Naive B cell (primary cell): ENCODE measurements around the gene PINLYP. TPM values are rescaled to one million over a fixed set of nuclear protein-coding genes. Genes with fewer than 3 reads are reported as not detected.

Source experiments
- ATAC-seq, 2 donors: fragments of 150-1000 bp; cut with Tn5 transposase; 2 replicates each; pipeline ENCODE4 v1.10.0; 2021; ENCODE audit warnings: low read depth in 2 of 2, mild to moderate bottlenecking in 2 of 2, moderate library complexity in 2 of 2
- DNase-seq: peaks from one replicate; pipeline ENCODE4 v3.0.0; 2022
- H3K27ac Mint-ChIP-seq, 6 donors: one replicate each; pipeline ENCODE4 v1.8.0; 2020 to 2022; ENCODE audit warnings: mild to moderate bottlenecking in 6 of 6, mixed read lengths in 6 of 6, moderate library complexity in 5 of 6, inconsistent platforms in 2 of 6
- H3K27me3 Mint-ChIP-seq, 3 donors: one replicate each; pipeline ENCODE4 v1.8.0; 2021 to 2022; ENCODE audit warnings: mixed read lengths in 3 of 3, mild to moderate bottlenecking in 1 of 3
- H3K36me3 Mint-ChIP-seq, 2 donors: one replicate each; pipeline ENCODE4 v1.8.0; 2020 to 2022; ENCODE audit warnings: mixed read lengths in 2 of 2, inconsistent platforms in 1 of 2, mild to moderate bottlenecking in 1 of 2
- H3K4me1 Mint-ChIP-seq, 3 donors: one replicate each; pipeline ENCODE4 v1.8.0; 2020 to 2022; ENCODE audit warnings: mixed read lengths in 3 of 3, inconsistent platforms in 1 of 3, mild to moderate bottlenecking in 1 of 3, moderate library complexity in 1 of 3
- H3K4me3 Mint-ChIP-seq, 8 donors: one replicate each; pipeline ENCODE4 v1.8.0; 2020 to 2022; ENCODE audit warnings: mild to moderate bottlenecking in 8 of 8, mixed read lengths in 8 of 8, moderate library complexity in 8 of 8, inconsistent platforms in 2 of 8
- H3K9me3 Mint-ChIP-seq, 7 donors: one replicate each; pipeline ENCODE4 v1.8.0; 2020 to 2022; ENCODE audit warnings: mixed read lengths in 7 of 7, mild to moderate bottlenecking in 5 of 7, inconsistent platforms in 2 of 7, moderate library complexity in 1 of 7
- polyA plus RNA-seq, 6 donors: library from polyadenylated mRNA; unstranded; fragments of 300-500 nt; fragmentation: Illumina TruSeq; gene quantifications; one replicate each; pipeline ENCODE4 v1.2.3, GENCODE V29; 2021; ENCODE audit warnings: low read depth in 6 of 6

PINLYP gene
- polyA plus RNA-seq, 6 donors from 2014 or later = 1.1 to 2.6 (median 2.0) TPM; not detected in 1

DNA sequence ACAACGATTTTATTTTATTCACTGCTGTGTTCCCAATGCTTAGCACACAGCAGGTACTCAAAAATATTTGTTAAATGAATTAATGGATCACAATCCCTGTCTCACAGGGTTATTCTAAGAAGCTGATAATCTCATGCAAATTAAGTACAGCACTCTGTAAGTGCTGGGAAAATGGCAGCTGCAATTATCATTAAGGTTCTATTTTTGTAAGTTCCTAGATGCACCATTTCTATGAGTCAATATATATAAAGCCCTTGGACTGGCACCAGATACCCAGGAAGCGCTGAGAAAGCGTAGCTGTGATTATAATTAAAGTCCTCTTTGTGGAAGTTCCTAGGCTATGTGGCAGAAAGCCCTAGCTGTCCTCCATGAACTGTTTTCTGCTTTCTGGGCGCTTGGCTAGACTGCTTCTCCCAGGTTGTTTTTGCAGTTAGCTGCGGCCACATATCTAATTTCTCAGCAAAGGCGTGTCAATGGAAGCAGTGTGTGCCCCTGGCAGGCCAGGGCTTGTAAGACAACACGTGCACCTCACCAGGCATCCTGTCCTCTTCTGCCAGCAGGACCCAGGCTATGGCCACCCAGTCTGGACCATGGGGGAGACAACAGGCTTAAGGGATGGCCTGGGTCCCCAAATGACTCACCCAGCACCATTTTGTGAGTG lies 31.1 kb downstream of the PINLYP start:
- DNase-seq = no peak
- H3K4me3 Mint-ChIP-seq = peak overlapping the region in 3 of 8 donors; percentile 3 to 64 (median 50)
- no peak overlapping the region for H3K27ac Mint-ChIP-seq
- H3K36me3 Mint-ChIP-seq = peaks cover 0 to under 1% of the 10 kb centered on the region in 2 donors
- H3K4me1 Mint-ChIP-seq = peaks cover 29 to 34% (median 30%) of the 10 kb centered on the region in 3 donors
- no peaks in the 10 kb centered on the region for H3K9me3 Mint-ChIP-seq
- no peaks in the 10 kb centered on the region for H3K27me3 Mint-ChIP-seq
- ATAC-seq = no peak

DNA sequence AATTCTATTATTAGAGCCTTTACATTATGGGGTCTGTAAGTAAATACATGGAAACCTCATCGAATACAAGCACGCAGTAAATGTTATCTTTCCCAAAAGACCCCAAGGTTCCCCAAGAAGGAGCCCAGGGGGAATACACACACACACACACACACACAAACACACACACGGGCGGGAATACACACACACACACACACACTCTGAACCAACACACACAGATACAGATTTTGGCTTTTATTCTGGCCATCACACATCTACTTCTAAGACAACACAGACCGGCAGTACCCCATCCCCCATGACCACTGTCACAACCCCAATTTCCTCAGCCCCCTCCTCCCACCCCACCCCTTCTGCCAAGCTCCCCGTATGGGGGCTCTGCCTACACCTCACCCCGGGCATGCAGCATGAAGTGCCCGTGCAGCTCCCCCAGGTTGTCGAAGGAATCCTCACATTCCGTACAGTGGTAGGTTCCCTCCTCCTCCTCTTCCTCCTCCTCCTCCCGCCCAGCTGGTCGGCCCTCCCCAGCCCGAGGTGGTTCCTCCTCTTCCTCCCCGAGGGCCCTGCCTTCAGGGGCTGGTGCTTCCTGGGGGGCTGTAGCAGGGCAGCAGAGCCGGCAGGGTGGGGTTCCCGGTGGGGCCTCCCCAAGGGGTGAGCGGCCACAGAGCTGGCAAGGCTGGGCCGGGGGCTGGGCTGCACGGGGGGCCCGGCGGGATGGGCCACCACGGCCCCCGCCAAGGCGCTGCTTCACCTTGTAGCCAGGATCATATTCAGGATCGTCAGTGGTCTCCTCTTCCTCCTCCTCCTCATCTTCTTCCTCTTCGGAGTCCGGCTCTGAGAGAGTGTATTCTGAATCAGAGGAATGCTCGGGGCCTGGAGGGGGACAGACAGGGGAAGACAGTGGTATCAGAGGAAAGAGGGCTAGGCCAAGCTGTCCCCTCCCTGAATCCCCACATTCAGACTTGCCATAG lies 31.9 kb downstream of the PINLYP start:
- Mint-ChIP-seq H3K36me3 (peaks cover 0 to 9% of the 10 kb centered on the region in 2 donors), H3K4me3 (peak overlapping the region in 4 of 8 donors; percentile 39 to 82 (median 69)), H3K27me3 (no peaks in the 10 kb centered on the region), H3K4me1 (peaks cover 33 to 36% (median 34%) of the 10 kb centered on the region in 3 donors), H3K9me3 (no peaks in the 10 kb centered on the region), H3K27ac (peak overlapping the region in 4 of 6 donors; percentile 24 to 79 (median 67))
- ATAC-seq (no peak), DNase-seq (no peak)

DNA sequence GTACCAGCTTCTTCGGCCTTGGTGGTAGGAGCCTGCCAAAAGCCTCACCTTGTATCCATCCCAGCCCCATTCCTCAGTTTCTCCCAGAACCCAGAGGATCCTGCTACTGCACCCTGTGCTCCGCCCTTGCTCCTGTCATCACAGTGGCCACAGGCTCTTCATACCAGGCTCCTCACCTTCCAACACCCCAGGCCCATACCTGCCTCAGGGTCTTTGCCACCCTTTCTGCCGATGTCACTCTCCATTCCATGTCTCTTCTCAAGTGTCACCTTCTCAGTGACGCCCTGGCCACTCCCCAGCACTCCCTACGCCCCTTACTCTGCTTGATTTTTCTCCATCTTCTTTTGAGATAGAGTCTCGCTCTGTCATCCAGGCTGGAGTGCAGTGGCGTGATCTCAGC lies 34.3 kb downstream of the PINLYP start:
- no peak overlapping the region for H3K4me3 Mint-ChIP-seq
- H3K27ac Mint-ChIP-seq = no peak overlapping the region
- DNase-seq (no peak), ATAC-seq (no peak)
- peaks cover 12 to 15% of the 10 kb centered on the region in 2 donors for H3K36me3 Mint-ChIP-seq
- H3K9me3 Mint-ChIP-seq = no peaks in the 10 kb centered on the region
- H3K27me3 Mint-ChIP-seq = no peaks in the 10 kb centered on the region
- H3K4me1 Mint-ChIP-seq = peaks cover 28 to 39% (median 28%) of the 10 kb centered on the region in 3 donors

DNA sequence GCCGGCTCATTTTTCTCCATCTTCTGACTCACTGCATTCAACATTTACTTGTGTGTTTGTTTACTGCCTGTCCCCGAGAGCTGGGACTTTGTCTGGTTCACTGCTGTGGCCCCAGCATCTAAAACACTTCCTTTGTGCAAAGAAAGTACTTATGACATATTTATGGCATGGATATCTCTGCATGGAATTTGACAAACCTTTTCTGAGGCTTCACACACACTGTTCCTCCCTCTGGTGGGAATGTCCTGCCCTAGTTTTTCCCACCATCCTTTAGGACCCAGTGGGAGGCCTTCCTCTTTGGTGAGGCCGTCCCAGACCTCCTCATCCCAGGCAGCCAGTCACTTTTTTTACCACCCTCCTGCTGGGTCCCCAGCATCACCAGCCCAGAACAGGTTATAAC lies 34.9 kb downstream of the PINLYP start:
- Mint-ChIP-seq H3K36me3 (peaks cover 12 to 15% of the 10 kb centered on the region in 2 donors), H3K9me3 (no peaks in the 10 kb centered on the region), H3K4me3 (no peak overlapping the region), H3K27me3 (no peaks in the 10 kb centered on the region), H3K4me1 (peaks cover 28 to 37% (median 29%) of the 10 kb centered on the region in 3 donors), H3K27ac (peak overlapping the region in 3 of 6 donors; percentile 37 to 51 (median 51))
- no peak for ATAC-seq
- DNase-seq = no peak

DNA sequence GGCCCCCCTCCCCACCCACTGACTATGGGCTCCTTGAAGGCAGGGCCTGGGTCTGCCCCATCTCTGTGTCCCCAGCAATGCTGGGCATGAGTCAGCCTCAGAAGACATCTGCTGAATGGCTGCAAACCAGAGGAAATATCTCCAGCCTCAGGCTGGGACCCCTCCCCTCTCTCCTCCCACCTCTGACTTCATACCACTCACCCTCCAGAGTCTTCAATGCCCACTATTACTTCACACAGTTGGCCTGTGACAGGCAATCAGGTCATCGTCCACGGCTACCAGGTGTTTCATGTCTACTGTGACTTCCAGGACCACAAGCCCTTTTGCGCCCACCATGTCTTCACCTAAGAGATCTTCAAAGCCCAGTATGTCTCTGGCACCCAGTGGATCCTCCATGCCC lies 36.2 kb downstream of the PINLYP start, which contains the start of gene SRRM5:
Gene SRRM5, plus strand, starts transcription at position 301 of the 400 bp plus-strand sequence. Its CDS starts 34 bp downstream, at position 335.
- H3K27ac Mint-ChIP-seq = peak within 1 kb of the TSS in 4 of 6 donors; percentile 61 to 78 (median 64)
- peaks cover 22 to 39% (median 31%) of the 10 kb centered on the region in 3 donors for H3K4me1 Mint-ChIP-seq
- no peaks in the 10 kb centered on the region for H3K9me3 Mint-ChIP-seq

DNA sequence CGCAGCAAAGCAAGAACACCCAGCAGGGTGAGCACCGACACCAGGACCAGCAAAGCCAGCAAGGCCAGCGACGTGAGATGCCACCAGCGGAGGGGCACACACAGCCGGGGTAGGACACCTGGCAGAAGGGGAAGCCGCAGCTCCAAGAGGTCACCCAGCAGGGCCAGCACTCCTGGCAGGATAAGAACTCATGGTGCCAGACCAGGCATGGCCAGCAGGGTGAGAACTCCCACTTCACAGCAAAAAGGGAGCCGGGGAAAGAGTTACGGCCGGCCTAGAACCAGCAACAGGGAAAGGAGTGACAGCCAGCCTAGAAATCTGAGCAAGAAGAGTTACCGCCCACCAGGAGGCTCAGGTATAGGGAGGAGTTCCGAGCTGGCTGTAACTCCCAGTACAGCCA lies 36.8 kb downstream of the PINLYP start:
- ATAC-seq (no peak), DNase-seq (no peak)
- no peaks in the 10 kb centered on the region for H3K27me3 Mint-ChIP-seq
- H3K4me3 Mint-ChIP-seq = peak overlapping the region in 1 of 8 donors; percentile 53
- no peaks in the 10 kb centered on the region for H3K9me3 Mint-ChIP-seq
- no peak overlapping the region for H3K27ac Mint-ChIP-seq
- H3K4me1 Mint-ChIP-seq = peaks cover 21 to 34% (median 26%) of the 10 kb centered on the region in 3 donors
- peaks cover 12 to 15% of the 10 kb centered on the region in 2 donors for H3K36me3 Mint-ChIP-seq

More for the DNA sequence above, 36.2 kb downstream of the PINLYP start, which contains the start of gene SRRM5:
- ATAC-seq (no peak), DNase-seq (no peak)
- Mint-ChIP-seq H3K4me3 (peak within 1 kb of the TSS in 1 of 8 donors; percentile 53), H3K36me3 (peaks cover 12 to 15% of the 10 kb centered on the region in 2 donors), H3K27me3 (no peaks in the 10 kb centered on the region)

DNA sequence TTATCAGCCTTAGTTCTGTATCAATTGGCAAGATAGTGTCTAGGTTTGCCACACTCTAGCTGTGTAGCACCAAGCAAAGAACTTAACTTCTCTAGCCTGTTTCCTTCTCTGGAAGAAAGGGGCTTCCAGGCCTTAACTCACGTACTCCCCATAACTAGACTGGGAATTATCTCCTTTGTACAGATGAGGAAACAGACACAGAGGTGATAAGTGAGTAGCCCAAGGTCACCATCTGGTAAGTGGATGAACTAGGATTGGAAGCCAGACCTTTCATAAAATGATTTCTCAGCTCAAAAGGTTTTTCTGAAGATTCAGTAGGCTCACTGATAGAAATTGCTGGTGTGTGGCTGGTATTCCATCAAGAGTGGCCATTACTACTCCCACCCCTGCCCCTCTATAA lies 40.7 kb downstream of the PINLYP start:
- Mint-ChIP-seq H3K36me3 (peaks cover 12 to 15% of the 10 kb centered on the region in 2 donors), H3K27ac (no peak overlapping the region), H3K27me3 (no peaks in the 10 kb centered on the region), H3K9me3 (no peaks in the 10 kb centered on the region), H3K4me1 (peaks cover 25 to 49% (median 37%) of the 10 kb centered on the region in 3 donors), H3K4me3 (peak overlapping the region in 1 of 8 donors; percentile 64)
- ATAC-seq (no peak), DNase-seq (no peak)

DNA sequence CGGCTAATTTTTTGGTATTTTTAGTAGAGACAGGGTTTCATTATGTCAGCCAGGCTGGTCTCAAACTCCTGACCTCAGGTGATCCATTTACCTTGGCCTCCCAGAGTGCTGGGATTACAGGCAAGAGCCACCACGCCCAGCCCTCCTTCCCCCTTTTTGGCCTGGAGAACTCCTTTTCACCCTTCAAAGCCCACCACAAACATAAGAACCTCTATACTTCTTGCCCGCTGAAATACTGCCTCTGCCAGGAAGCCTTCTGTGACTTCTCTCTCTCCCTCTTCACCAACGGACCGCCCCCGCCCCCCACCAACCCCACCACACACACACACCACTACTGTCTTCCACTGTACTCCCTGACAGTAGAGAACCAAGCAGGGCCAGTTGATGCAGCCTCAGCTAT lies 41.4 kb downstream of the PINLYP start:
- H3K27ac Mint-ChIP-seq = peak overlapping the region in 1 of 6 donors; percentile 37
- H3K4me3 Mint-ChIP-seq = peak overlapping the region in 2 of 8 donors; percentile 33 to 64
- no peaks in the 10 kb centered on the region for H3K27me3 Mint-ChIP-seq
- H3K4me1 Mint-ChIP-seq = peaks cover 24 to 47% (median 41%) of the 10 kb centered on the region in 3 donors
- no peaks in the 10 kb centered on the region for H3K9me3 Mint-ChIP-seq
- H3K36me3 Mint-ChIP-seq = peaks cover 12% of the 10 kb centered on the region in 2 donors
- ATAC-seq = no peak
- no peak for DNase-seq

DNA sequence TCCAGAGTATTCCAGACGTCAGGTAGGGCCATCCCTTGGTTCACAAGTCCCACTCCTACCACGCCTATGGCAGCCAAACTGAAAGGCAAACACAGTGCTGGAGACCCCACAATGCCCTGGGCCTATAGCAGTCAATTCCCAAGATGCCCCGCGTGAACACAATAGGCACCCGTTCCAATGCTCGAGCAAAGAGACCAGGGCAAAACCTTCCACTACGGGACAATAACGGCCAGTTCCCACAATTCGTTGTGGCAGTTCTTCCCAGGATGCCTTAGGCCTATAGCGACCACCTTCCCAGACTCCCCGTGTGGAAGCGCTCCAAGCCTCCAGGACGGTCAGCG lies 43.3 kb downstream of the PINLYP start:
- peaks cover 23 to 41% (median 35%) of the 10 kb centered on the region in 3 donors for H3K4me1 Mint-ChIP-seq
- ATAC-seq (peak; percentile 30 to 31), DNase-seq (no peak)
- no peaks in the 10 kb centered on the region for H3K27me3 Mint-ChIP-seq
- H3K36me3 Mint-ChIP-seq = no peaks in the 10 kb centered on the region
- peak overlapping the region; percentile 96 to 99 (median 97) for H3K4me3 Mint-ChIP-seq
- H3K27ac Mint-ChIP-seq = peak overlapping the region in 5 of 6 donors; percentile 89 to 98 (median 90)
- H3K9me3 Mint-ChIP-seq = peaks cover 0 to 1% (median 0%) of the 10 kb centered on the region in 7 donors

DNA sequence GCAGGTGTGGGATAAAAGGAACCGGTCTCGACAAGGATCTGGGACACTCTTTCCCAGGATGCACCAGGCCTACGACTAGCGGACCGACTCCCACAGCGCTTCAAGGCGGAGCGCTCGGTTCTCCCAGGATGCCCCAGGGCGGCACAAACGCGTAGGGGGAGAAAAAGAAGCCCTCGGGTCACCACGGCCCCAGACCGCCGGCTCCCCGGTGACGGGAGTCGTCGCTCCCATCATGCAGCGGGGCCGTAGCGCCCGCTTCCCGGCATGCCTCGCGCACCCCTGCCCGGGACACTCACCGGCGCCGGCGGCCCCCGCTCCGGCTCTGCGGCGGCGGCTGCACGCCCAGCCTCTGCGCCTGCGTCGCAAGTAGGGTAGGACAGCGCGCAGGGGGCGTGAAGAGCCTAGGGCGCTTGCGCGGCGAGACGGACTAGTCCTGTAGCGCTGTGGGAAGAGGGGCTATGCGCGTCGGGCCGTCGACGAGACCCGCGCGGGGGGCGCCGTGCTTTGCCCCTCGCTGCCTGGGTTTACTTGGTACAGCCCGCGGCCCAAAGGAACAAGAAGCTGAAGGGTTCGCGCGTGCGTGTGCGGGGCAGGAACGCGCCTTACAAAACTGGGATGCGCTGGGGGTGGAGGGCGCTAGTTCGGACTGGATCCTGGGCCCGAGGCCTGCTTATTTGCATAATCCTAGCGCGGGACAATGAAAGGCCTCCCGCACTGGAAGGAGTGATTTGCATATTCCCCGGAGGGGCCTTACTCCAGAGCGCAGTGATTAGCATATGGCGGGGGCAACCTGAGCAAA lies 43.9 kb downstream of the PINLYP start, which contains the start of gene ZNF428:
Gene ZNF428, minus strand, starts transcription at position 368 of the 799 bp plus-strand sequence. CDS start 5,325 bp downstream, outside the sequence.
- Mint-ChIP-seq H3K9me3 (peaks cover 0 to 2% (median 0%) of the 10 kb centered on the region in 7 donors), H3K4me3 (peak within 1 kb of the TSS; percentile 96 to 99 (median 97)), H3K27me3 (no peaks in the 10 kb centered on the region), H3K36me3 (no peaks in the 10 kb centered on the region), H3K27ac (peak within 1 kb of the TSS; percentile 89 to 98 (median 96)), H3K4me1 (peaks cover 28 to 42% (median 36%) of the 10 kb centered on the region in 3 donors)
- DNase-seq (peak; percentile 86), ATAC-seq (peak; percentile 85 to 86)

DNA sequence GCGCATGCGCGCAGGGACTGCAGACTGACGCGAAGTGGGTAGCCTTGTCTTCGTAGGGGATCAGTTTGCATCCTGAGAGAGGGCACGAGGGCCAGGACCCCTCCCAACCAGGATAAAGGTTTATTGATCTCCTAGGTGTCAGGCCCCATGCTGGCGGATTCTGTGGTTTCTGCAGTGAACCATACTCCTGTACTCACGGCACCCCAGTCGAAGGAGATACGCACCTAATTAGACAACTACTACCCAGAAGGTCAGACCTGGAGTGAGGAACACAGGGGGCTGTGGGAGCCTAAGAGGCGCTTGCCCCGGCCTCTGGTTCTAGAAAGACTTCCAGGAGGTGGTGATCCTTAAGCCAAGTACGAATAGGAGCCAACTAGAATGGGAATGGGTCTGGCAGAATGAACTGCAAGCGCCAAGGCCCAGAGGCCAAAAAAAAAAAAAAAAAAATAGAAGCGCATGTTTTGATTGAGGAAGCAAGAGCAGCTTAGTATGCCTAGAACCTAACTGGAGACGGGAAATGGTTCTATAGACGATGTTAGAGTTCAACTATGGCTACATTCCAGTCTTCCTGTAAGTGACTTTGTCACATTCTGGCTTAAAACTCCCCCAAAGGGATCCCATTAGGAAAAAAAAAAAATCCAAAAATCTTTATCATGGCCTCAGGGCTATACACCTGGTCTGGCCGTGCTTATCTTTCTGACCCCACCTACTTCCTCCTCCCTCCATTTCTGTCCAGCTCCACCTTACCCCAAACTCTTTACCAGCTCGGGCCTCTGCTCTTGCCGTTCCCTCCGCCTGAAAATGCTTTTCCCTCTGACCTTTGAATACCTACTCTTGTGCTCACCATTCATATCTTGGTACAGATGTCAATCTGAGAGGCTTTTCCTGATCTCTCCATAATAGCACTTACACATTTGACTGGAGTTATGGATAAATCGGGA lies 44.7 kb downstream of the PINLYP start:
- peaks cover 0 to 2% (median 0%) of the 10 kb centered on the region in 7 donors for H3K9me3 Mint-ChIP-seq
- ATAC-seq (no peak), DNase-seq (no peak)

More for the DNA sequence above, 44.7 kb downstream of the PINLYP start:
- Mint-ChIP-seq H3K4me3 (peak overlapping the region; percentile 96 to 99 (median 97)), H3K27ac (peak overlapping the region; percentile 89 to 98 (median 96)), H3K4me1 (peaks cover 29 to 49% (median 44%) of the 10 kb centered on the region in 3 donors), H3K36me3 (no peaks in the 10 kb centered on the region), H3K27me3 (no peaks in the 10 kb centered on the region)
